CD14-positive monocyte (primary cell): Measurements from ENCODE around the gene HSPA1B. TPM values are rescaled to one million over a fixed set of nuclear protein-coding genes. Genes with fewer than 3 reads are reported as not detected.

Experiments used
- DNase-seq, 3 donors: peaks; one replicate each; pipeline ENCODE4 v3.0.0-alpha.2; 2011 to 2022
- H2AFZ ChIP-seq: 2 replicates; pipeline ENCODE4 v1.6.0; 2012; ENCODE audit warnings: mild to moderate bottlenecking, low read depth, low read length, inconsistent platforms; ENCODE audit not compliant: insufficient read depth, poor library complexity, severe bottlenecking
- H3K27ac ChIP-seq, 2 donors: 1 replicate in 1 of 2; 2 replicates in 1 of 2; pipeline ENCODE4 v1.5.1; 2012 to 2013; ENCODE audit warnings: low read length in 2 of 2, control low read depth in 1 of 2, inconsistent platforms in 1 of 2, low read depth in 1 of 2, mild to moderate bottlenecking in 1 of 2
- H3K27me3 ChIP-seq, 2 donors: one replicate each; pipeline versions ENCODE4 v1.6.0 to v1.6.1; 2011 to 2013; ENCODE audit warnings: low read length in 2 of 2; ENCODE audit not compliant: control insufficient read depth in 2 of 2, insufficient read depth in 2 of 2
- H3K36me3 ChIP-seq, 2 donors: replicated peaks in 1 of 2; 1 replicate in 1 of 2; 2 replicates in 1 of 2; pipeline versions ENCODE4 v1.5.1 to v1.6.1; 2012 to 2013; ENCODE audit warnings: low read length in 2 of 2, control low read depth in 1 of 2, inconsistent platforms in 1 of 2, mild to moderate bottlenecking in 1 of 2; ENCODE audit not compliant: insufficient read depth in 2 of 2, control insufficient read depth in 1 of 2
- H3K4me1 ChIP-seq, 2 donors: 1 replicate in 1 of 2; 2 replicates in 1 of 2; pipeline versions ENCODE4 v1.5.1 to v1.6.1; 2012 to 2013; ENCODE audit warnings: low read length in 2 of 2, control low read depth in 1 of 2, inconsistent platforms in 1 of 2, mild to moderate bottlenecking in 1 of 2, moderate library complexity in 1 of 2; ENCODE audit not compliant: insufficient read depth in 2 of 2, control insufficient read depth in 1 of 2
- H3K4me2 ChIP-seq: replicated peaks from 2 replicates; pipeline ENCODE3; 2012; ENCODE audit warnings: low read length, moderate library complexity, mild to moderate bottlenecking; ENCODE audit not compliant: poor library complexity, severe bottlenecking; ENCODE audit errors: extremely low read depth
- H3K4me3 ChIP-seq, 3 experiments: fragments of 200-600 bp in 1 of 3; sonication (generic) in 1 of 3; replicated peaks in 1 of 3; 1 replicate in 2 of 3; 2 replicates in 1 of 3; pipeline ENCODE4 v1.5.1; 2011 to 2013; ENCODE audit warnings: low read length in 3 of 3, mild to moderate bottlenecking in 3 of 3, control low read depth in 2 of 3, low read depth in 2 of 3, inconsistent platforms in 1 of 3, moderate library complexity in 1 of 3
- H3K79me2 ChIP-seq: 2 replicates; pipeline ENCODE4 v1.6.0; 2012; ENCODE audit warnings: mild to moderate bottlenecking, control low read depth, inconsistent platforms, low read length, moderate library complexity; ENCODE audit not compliant: insufficient read depth
- H3K9ac ChIP-seq: 2 replicates; pipeline ENCODE4 v1.6.0; 2017; ENCODE audit warnings: low read length, mild to moderate bottlenecking; ENCODE audit not compliant: insufficient read depth, poor library complexity, severe bottlenecking
- H3K9me3 ChIP-seq, 2 donors: replicated peaks in 1 of 2; 1 replicate in 1 of 2; 2 replicates in 1 of 2; pipeline versions ENCODE4 v1.5.1 to v1.6.1; 2012 to 2013; ENCODE audit warnings: low read length in 2 of 2, control low read depth in 1 of 2; ENCODE audit not compliant: control insufficient read depth in 1 of 2, insufficient read depth in 1 of 2
- H4K20me1 ChIP-seq: 2 replicates; pipeline ENCODE4 v1.6.0; 2012; ENCODE audit warnings: mild to moderate bottlenecking, low read length, control low read depth, moderate library complexity; ENCODE audit not compliant: insufficient read depth
- H3K27ac Mint-ChIP-seq, 7 donors: one replicate each; pipeline ENCODE4 v1.8.0; 2020; ENCODE audit warnings: mild to moderate bottlenecking in 7 of 7, mixed read lengths in 7 of 7, moderate library complexity in 6 of 7, inconsistent platforms in 2 of 7
- H3K27me3 Mint-ChIP-seq, 3 donors: one replicate each; pipeline ENCODE4 v1.8.0; 2021 to 2022; ENCODE audit warnings: low read depth in 3 of 3, mild to moderate bottlenecking in 3 of 3, mixed read lengths in 3 of 3, moderate library complexity in 3 of 3, inconsistent platforms in 1 of 3
- H3K36me3 Mint-ChIP-seq, 2 donors: one replicate each; pipeline ENCODE4 v1.8.0; 2020; ENCODE audit warnings: mixed read lengths in 2 of 2, inconsistent platforms in 1 of 2, mild to moderate bottlenecking in 1 of 2
- H3K4me1 Mint-ChIP-seq: one replicate; pipeline ENCODE4 v1.8.0; 2020; ENCODE audit warnings: mild to moderate bottlenecking, mixed read lengths
- H3K4me3 Mint-ChIP-seq, 2 donors: one replicate each; pipeline ENCODE4 v1.8.0; 2020; ENCODE audit warnings: mild to moderate bottlenecking in 2 of 2, mixed read lengths in 2 of 2, moderate library complexity in 1 of 2
- H3K9me3 Mint-ChIP-seq, 7 donors: one replicate each; pipeline ENCODE4 v1.8.0; 2020 to 2022; ENCODE audit warnings: mixed read lengths in 7 of 7, mild to moderate bottlenecking in 6 of 7, moderate library complexity in 6 of 7, inconsistent platforms in 2 of 7
- CTCF ChIP-seq: fragments of 200-600 bp; IDR thresholded peaks from one replicate; pipeline ENCODE4 v1.8.0; 2022; ENCODE audit warnings: antibody characterized with exemption, mild to moderate bottlenecking
- WGBS: methylation state at CpG from one replicate; pipeline ENCODE4 v1.1.5; 2013; ENCODE audit warnings: missing lambda C conversion rate; ENCODE audit not compliant: insufficient coverage; 5-methylcytosine and 5-hydroxymethylcytosine counted together
- intact Hi-C, 2 donors: fragments of 100-400 bp; cut with micrococcal nuclease; formaldehyde crosslinking; loops; one replicate each; pipeline versions ENCODE4 v1.15.0 to v1.15.1; 2023
- polyA plus RNA-seq, 3 donors: library from polyadenylated mRNA; depleted of rRNA in 1 of 3; unstranded in 2 of 3; stranded (reverse) in 1 of 3; fragments of 300-500 nt in 2 of 3; fragments of >200 nt in 1 of 3; fragmentation: Illumina TruSeq in 2 of 3; gene quantifications; 1 replicate in 2 of 3; 2 replicates in 1 of 3; pipeline ENCODE4 v1.2.3, GENCODE V29; 2012 to 2021

Gene HSPA1B
- polyA plus RNA-seq, 3 donors, result 3.4 to 81.4 (median 4.8) TPM

- H3K79me2 ChIP-seq, result no peaks in the 10 kb centered on the region
- H3K27me3 Mint-ChIP-seq, result peaks cover 5 to 7% (median 7%) of the 10 kb centered on the region in 3 donors
- peaks cover 31 to 38% of the 10 kb centered on the region in 2 donors for H3K36me3 Mint-ChIP-seq
- peaks cover 30 to 32% of the 10 kb centered on the region in 2 donors for H3K36me3 ChIP-seq
- no peaks in the 10 kb centered on the region for H3K4me1 ChIP-seq
- H2AFZ ChIP-seq, result no peak overlapping the region
- no peak overlapping the region for H3K27ac ChIP-seq
- H3K4me3 Mint-ChIP-seq, result no peak overlapping the region
- no peak for TF ChIP-seq CTCF
- no peaks in the 10 kb centered on the region for H3K4me1 Mint-ChIP-seq
- H3K4me2 ChIP-seq, result no peak overlapping the region
- WGBS, result 87% methylated on average over 10 of the region's 10 CpGs
- intact Hi-C loops, result no loop called here
- H3K4me3 ChIP-seq, result no peak overlapping the region
- H3K27me3 ChIP-seq, result no peaks in the 10 kb centered on the region
- H3K9ac ChIP-seq, result no peak overlapping the region
- peak in 1 of 3 donors; percentile 2 for DNase-seq
- H4K20me1 ChIP-seq, result no peaks in the 10 kb centered on the region
- peak overlapping the region in 1 of 7 donors; percentile 26 for H3K27ac Mint-ChIP-seq
- peaks cover 0 to 1% (median 0%) of the 10 kb centered on the region in 7 donors for H3K9me3 Mint-ChIP-seq
- no peaks in the 10 kb centered on the region for H3K9me3 ChIP-seq
Observed at GRCh38 chr6:31877651-31878161, 50.2 kb downstream of the HSPA1B start.

- H3K9ac ChIP-seq, result no peak overlapping the region
- Mint-ChIP-seq H3K27me3 (peaks cover 5 to 7% (median 7%) of the 10 kb centered on the region in 3 donors), H3K9me3 (peaks cover 0 to 1% (median 0%) of the 10 kb centered on the region in 7 donors), H3K27ac (peak overlapping the region in 1 of 7 donors; percentile 27), H3K36me3 (peaks cover 37 to 43% of the 10 kb centered on the region in 2 donors), H3K4me1 (no peaks in the 10 kb centered on the region), H3K4me3 (no peak overlapping the region)
- no peaks in the 10 kb centered on the region for H3K27me3 ChIP-seq
- no peaks in the 10 kb centered on the region for H3K79me2 ChIP-seq
- no peaks in the 10 kb centered on the region for H3K9me3 ChIP-seq
- WGBS, result 89% methylated on average over 3 of the region's 3 CpGs
- no peaks in the 10 kb centered on the region for H4K20me1 ChIP-seq
- H3K4me1 ChIP-seq, result no peaks in the 10 kb centered on the region
- no peak overlapping the region for H3K4me2 ChIP-seq
- no peak overlapping the region for H3K4me3 ChIP-seq
- no peak overlapping the region for H3K27ac ChIP-seq
- peaks cover 35 to 37% of the 10 kb centered on the region in 2 donors for H3K36me3 ChIP-seq
- TF ChIP-seq CTCF, result no peak
- DNase-seq, result peak in 1 of 3 donors; percentile 5
- intact Hi-C loops, result no loop called here
- H2AFZ ChIP-seq, result no peak overlapping the region
Observed at GRCh38 chr6:31878222-31878621, 50.7 kb downstream of the HSPA1B start.
